Measurements from ENCODE around the gene ATP8A2.
A peak's percentile ranks its signal among the peaks of the same experiment; 100 is the strongest.

Gene ATP8A2

GRCh38 chr13:25868490-25868889 is 496.7 kb downstream of the ATP8A2 start:
- no peak for DNase-seq

- no peak for DNase-seq
These were observed 498.2 kb downstream of the ATP8A2 start for GRCh38 chr13:25869941-25870340.

GRCh38 chr13:25871389-25872125 is 499.8 kb downstream of the ATP8A2 start:
- no peak for DNase-seq

- DNase-seq = no peak
These were observed 500.9 kb downstream of the ATP8A2 start for GRCh38 chr13:25872481-25873241.

- DNase-seq = no peak
These were observed 501.5 kb downstream of the ATP8A2 start for GRCh38 chr13:25873242-25873612.

GRCh38 chr13:25874064-25874737 is 502.4 kb downstream of the ATP8A2 start:
- no peak for DNase-seq

- DNase-seq = no peak
These were observed 503.1 kb downstream of the ATP8A2 start for GRCh38 chr13:25874907-25875306.

- no peak for DNase-seq
These were observed 504.5 kb downstream of the ATP8A2 start for GRCh38 chr13:25876247-25876646.

- DNase-seq = no peak
These were observed 507.7 kb downstream of the ATP8A2 start for GRCh38 chr13:25879466-25879865.

- DNase-seq = no peak
These were observed 509.6 kb downstream of the ATP8A2 start for GRCh38 chr13:25881136-25881926.

- peak; percentile 63 for DNase-seq
These were observed 510.2 kb downstream of the ATP8A2 start for GRCh38 chr13:25881971-25882451.

GRCh38 chr13:25882466-25883357 is 510.9 kb downstream of the ATP8A2 start:
- no peak for DNase-seq

- no peak for DNase-seq
These were observed 513.6 kb downstream of the ATP8A2 start for GRCh38 chr13:25885418-25885817.

- no peak for DNase-seq
These were observed 514.9 kb downstream of the ATP8A2 start for GRCh38 chr13:25886438-25887214.

- no peak for DNase-seq
These were observed 516.3 kb downstream of the ATP8A2 start for GRCh38 chr13:25887962-25888655.

- no peak for DNase-seq
These were observed 519.0 kb downstream of the ATP8A2 start for GRCh38 chr13:25890671-25891212.

- DNase-seq = no peak
These were observed 527.2 kb downstream of the ATP8A2 start for GRCh38 chr13:25898991-25899390.

- no peak for DNase-seq
These were observed 527.7 kb downstream of the ATP8A2 start for GRCh38 chr13:25899464-25899863.

- no peak for DNase-seq
These were observed 528.2 kb downstream of the ATP8A2 start for GRCh38 chr13:25899952-25900351.
